Bronchial epithelial cell (primary cell): Measurements from ENCODE around the gene HYAL3. TPM values are rescaled to one million over a fixed set of nuclear protein-coding genes. Genes with fewer than 3 reads are reported as not detected.
A peak's percentile ranks its signal among the peaks of the same experiment; 100 is the strongest.
"Not testable (repeated sequence)": the region's sequence is repeated elsewhere in the genome, so short reads cannot be mapped to it uniquely, and the experiment has no call there.

Source experiments
- DNase-seq: peaks from one replicate; pipeline ENCODE4 v3.0.0-alpha.2; 2010; ENCODE audit warnings: low read depth
- FAIRE-seq: peaks from 2 replicates; lab custom pipeline; 2011; peaks lifted over from hg19 to GRCh38; lab: Jason Lieb, UNC
- H3K27me3 ChIP-seq: 2 replicates; pipeline ENCODE4 v1.5.1; 2011; ENCODE audit warnings: low read length; ENCODE audit not compliant: control insufficient read depth, insufficient read depth
- H3K36me3 ChIP-seq: 2 replicates; pipeline ENCODE4 v1.5.1; 2011; ENCODE audit warnings: low read length; ENCODE audit not compliant: control insufficient read depth, insufficient read depth
- H3K4me3 ChIP-seq: 2 replicates; pipeline ENCODE4 v1.5.1; 2011; ENCODE audit warnings: mild to moderate bottlenecking, low read depth, low read length, control low read depth
- total RNA-seq: library from RNA; depleted of rRNA; stranded (reverse); fragments of >200 nt; gene quantifications from 2 replicates; pipeline ENCODE4 v1.2.1, GENCODE V29; 2014
- TF ChIP-seq, protein P1 (sequence below): IDR thresholded peaks from 2 replicates; pipeline ENCODE4 v1.5.1; 2011; ENCODE audit warnings: mild to moderate bottlenecking, moderate library complexity, low read length, control low read depth, inconsistent platforms; ENCODE audit not compliant: insufficient read depth, severe bottlenecking

Gene HYAL3
- total RNA-seq, 1 donor from 2014 or later = 6.6 TPM

- no peaks in the 10 kb centered on the region for H3K36me3 ChIP-seq
- H3K27me3 ChIP-seq = no peaks in the 10 kb centered on the region
- TF ChIP-seq, protein P1, sequence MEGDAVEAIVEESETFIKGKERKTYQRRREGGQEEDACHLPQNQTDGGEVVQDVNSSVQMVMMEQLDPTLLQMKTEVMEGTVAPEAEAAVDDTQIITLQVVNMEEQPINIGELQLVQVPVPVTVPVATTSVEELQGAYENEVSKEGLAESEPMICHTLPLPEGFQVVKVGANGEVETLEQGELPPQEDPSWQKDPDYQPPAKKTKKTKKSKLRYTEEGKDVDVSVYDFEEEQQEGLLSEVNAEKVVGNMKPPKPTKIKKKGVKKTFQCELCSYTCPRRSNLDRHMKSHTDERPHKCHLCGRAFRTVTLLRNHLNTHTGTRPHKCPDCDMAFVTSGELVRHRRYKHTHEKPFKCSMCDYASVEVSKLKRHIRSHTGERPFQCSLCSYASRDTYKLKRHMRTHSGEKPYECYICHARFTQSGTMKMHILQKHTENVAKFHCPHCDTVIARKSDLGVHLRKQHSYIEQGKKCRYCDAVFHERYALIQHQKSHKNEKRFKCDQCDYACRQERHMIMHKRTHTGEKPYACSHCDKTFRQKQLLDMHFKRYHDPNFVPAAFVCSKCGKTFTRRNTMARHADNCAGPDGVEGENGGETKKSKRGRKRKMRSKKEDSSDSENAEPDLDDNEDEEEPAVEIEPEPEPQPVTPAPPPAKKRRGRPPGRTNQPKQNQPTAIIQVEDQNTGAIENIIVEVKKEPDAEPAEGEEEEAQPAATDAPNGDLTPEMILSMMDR = no peak
- DNase-seq (peak; percentile 83), FAIRE-seq (no peak)
- H3K4me3 ChIP-seq = no peak overlapping the region
These were observed 34.2 kb downstream of the HYAL3 start for GRCh38 chr3:50264964-50265485.

GRCh38 chr3:50264383-50264963 is 34.7 kb downstream of the HYAL3 start:
- DNase-seq = peak; percentile 79
- Histone ChIP-seq H3K4me3 (no peak overlapping the region), H3K27me3 (no peaks in the 10 kb centered on the region), H3K36me3 (no peaks in the 10 kb centered on the region)
- TF ChIP-seq, protein P1 = no peak
- FAIRE-seq = no peak

DNA sequence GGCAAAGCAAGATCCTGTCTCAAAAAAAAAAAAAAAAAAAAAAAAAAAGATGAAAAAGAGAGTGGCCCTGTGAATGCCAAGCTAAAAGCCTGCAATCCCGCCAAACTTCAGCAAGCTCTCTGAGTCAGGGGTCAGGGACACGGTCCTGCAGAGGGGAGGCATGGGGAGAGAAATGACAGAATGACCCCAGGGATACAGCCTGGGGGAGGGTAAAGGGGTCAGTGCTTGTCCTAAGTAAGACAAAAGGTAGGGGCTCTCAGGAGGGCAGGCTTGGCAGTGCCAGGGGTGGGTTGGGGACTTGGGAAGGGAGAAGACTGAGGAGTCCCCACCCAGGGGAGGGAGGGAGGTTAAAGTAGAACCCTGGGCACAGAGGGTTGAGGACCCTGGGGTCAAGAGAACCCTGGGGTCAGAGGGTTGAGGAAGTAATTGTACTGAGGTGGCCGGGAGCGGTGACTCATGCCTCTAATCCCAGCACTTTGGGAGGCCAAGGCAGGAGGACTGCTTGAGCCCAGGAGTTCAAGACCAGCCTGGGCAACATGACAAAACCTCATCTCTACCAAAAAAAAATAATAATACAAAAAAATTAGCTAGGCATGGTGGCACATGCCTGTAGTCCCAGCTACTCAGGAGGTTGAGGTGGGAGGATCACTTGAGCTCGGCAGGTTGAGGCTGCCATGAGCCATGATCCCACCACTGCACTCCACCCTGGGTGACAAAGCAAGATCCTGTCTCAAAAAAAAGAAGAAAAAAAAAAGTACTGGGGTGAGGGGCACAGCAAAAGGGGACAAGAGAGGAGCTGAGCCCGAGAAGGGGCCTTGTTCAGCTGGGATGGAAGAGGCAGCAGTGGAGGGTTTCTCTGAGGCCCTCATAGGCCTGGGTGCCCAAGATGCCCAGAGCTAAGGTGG is 35.5 kb downstream of the HYAL3 start:
- Histone ChIP-seq H3K36me3 (no peaks in the 10 kb centered on the region), H3K27me3 (no peaks in the 10 kb centered on the region), H3K4me3 (no peak overlapping the region)
- DNase-seq = no peak
- TF ChIP-seq, protein P1 = no peak
- FAIRE-seq = no peak

- FAIRE-seq (no peak), DNase-seq (no peak)
- Histone ChIP-seq H3K27me3 (no peaks in the 10 kb centered on the region), H3K36me3 (peaks cover 1% of the 10 kb centered on the region), H3K4me3 (no peak overlapping the region)
- TF ChIP-seq, protein P1 = no peak
These were observed 36.4 kb downstream of the HYAL3 start for GRCh38 chr3:50262778-50263177.

DNA sequence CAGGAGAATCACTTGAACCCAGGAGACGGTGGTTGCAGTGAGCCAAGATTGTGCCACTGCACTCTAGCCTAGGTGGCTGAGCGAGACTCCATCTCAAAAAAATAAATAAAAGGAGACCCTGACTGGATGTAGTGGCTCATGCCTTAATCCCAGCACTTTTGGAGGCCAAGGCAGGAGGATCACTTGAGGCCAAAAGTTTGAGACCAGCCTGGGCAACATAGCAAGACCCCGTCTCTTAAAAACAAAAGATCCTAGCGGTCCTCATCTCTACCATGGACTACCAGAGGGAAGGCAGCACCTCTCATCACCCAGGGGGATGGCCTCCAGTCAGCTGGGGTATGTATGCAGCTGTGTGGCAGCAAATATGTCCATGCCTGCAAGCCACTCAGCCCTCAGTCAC is 37.0 kb downstream of the HYAL3 start:
- DNase-seq, H3K27me3 ChIP-seq, H3K36me3 ChIP-seq, H3K4me3 ChIP-seq, FAIRE-seq: not testable (repeated sequence)

DNA sequence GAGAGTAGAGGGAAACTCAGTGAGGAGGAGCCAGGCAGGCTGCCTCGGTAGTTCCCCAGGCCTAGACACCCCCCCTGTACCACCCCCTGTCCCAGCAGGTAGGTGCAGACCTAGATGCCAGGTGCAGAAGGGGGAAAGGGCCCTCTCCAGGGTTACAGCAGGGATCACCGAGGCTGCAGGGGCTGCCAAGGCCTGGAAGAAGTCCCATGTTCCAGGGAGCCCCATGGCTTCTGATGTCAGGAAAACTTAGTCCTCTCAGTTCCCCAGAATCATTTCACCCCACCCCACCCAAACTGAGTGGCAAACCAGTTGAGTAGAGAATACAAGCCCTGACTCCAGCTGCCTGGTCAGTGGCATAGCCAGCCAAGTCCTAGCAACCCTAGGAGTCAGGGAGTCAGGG is 37.7 kb downstream of the HYAL3 start:
- Histone ChIP-seq H3K4me3 (no peak overlapping the region), H3K36me3 (peaks cover 11% of the 10 kb centered on the region), H3K27me3 (no peaks in the 10 kb centered on the region)
- DNase-seq (no peak), FAIRE-seq (no peak)
- TF ChIP-seq, protein P1 = no peak
